ENCODE measurements around the gene IKZF5. TPM values are rescaled to one million over a fixed set of nuclear protein-coding genes. Genes with fewer than 3 reads are reported as not detected.

The IKZF5 gene
- 10 to 100 TPM in 4 of 9 donors, 1 to 10 TPM in 5; 5.0 to 16.5 (median 8.6) TPM for total RNA-seq
- polyA plus RNA-seq: 1 to 10 TPM; 5.8 to 5.9 TPM
- long read RNA-seq, donor 1, full-length matches to known transcripts: 4 of 8 reads
- long read RNA-seq, donor 1, partial matches to known transcripts: 1 of 8 reads
- long read RNA-seq, donor 1, other reads (novel, unspliced or antisense): 3 of 8 reads
- long read RNA-seq, donor 2, full-length matches to known transcripts: 4 of 12 reads
- long read RNA-seq, donor 2, partial matches to known transcripts: 0 of 12 reads
- long read RNA-seq, donor 2, other reads (novel, unspliced or antisense): 8 of 12 reads
- long read RNA-seq, donor 3, full-length matches to known transcripts: 8 of 13 reads
- long read RNA-seq, donor 3, partial matches to known transcripts: 0 of 13 reads
- long read RNA-seq, donor 3, other reads (novel, unspliced or antisense): 5 of 13 reads

- intact Hi-C loops (cut with DNase I): loop anchor here in 5 of 10 donors (1.0 to 10.0 kb wide), 5 partner anchors 28 to 149 kb away; partner anchors contain the start of genes BUB3 (in 4 of the 5) and PSTK (in 2 of the 5)
- Histone ChIP-seq H3K4me1 (peaks cover 0 to 53% (median 34%) of the 10 kb centered on the region in 12 donors), H3K4me3 (peak within 1 kb of the TSS; percentile 66 to 99 (median 90)), H3K27ac (peak within 1 kb of the TSS; percentile 69 to 95 (median 88)), H3K9me3 (no peaks in the 10 kb centered on the region), H3K36me3 (peaks cover 0 to 10% (median 0%) of the 10 kb centered on the region in 9 donors), H3K27me3 (no peaks in the 10 kb centered on the region)
- 0% methylated on average over 45 to 68 of the region's 68 CpGs for WGBS, 4 donors
- peak; percentile 97 to 99 (median 98) for ATAC-seq
- peak; percentile 96 to 98 (median 97) for DNase-seq
- TF ChIP-seq POLR2A (IDR thresholded peaks at IDR 0.05): peak; percentile 65 to 96
- TF ChIP-seq CTCF (IDR thresholded peaks at IDR 0.05): no peak
Observed at GRCh38 chr10:123008355-123009104, at the start of gene IKZF5, which contains the start of gene ACADSB. IKZF5 (minus strand) TSS chr10:123008795; CDS start chr10:122998625, 10,170 bp downstream. ACADSB (plus strand) TSS chr10:123009006; CDS start chr10:123009030, 24 bp downstream.

- no peak overlapping the region for H3K4me3 ChIP-seq
- TF ChIP-seq POLR2A (IDR thresholded peaks at IDR 0.05): no peak
- TF ChIP-seq CTCF (IDR thresholded peaks at IDR 0.05): no peak
- no peaks in the 10 kb centered on the region for H3K4me1 ChIP-seq
- ATAC-seq: no peak
- DNase-seq: no peak
- H3K36me3 ChIP-seq: peaks cover 0 to 38% (median 10%) of the 10 kb centered on the region in 9 donors
- intact Hi-C loops (cut with DNase I): no loop called here
- H3K9me3 ChIP-seq: no peaks in the 10 kb centered on the region
- H3K27me3 ChIP-seq: no peaks in the 10 kb centered on the region
- no peak overlapping the region for H3K27ac ChIP-seq
- WGBS, 4 donors: 94 to 97% (median 96%) methylated on average over 3 of the region's 3 CpGs
Observed at GRCh38 chr10:123057968-123058367, 49.4 kb upstream of the IKZF5 start.

- Histone ChIP-seq H3K27me3 (no peaks in the 10 kb centered on the region), H3K4me3 (no peak overlapping the region), H3K4me1 (no peaks in the 10 kb centered on the region), H3K9me3 (no peaks in the 10 kb centered on the region), H3K36me3 (peaks cover 0 to 93% (median 36%) of the 10 kb centered on the region in 9 donors), H3K27ac (no peak overlapping the region)
- intact Hi-C loops (cut with DNase I): loop anchor here in 1 of 10 donors (2.0 kb wide), 1 partner anchor 513 kb away; no protein-coding TSS in a partner anchor
- 85 to 90% (median 88%) methylated on average over 4 of the region's 4 CpGs for WGBS, 4 donors
- ATAC-seq (no peak), DNase-seq (no peak)
- TF ChIP-seq POLR2A (IDR thresholded peaks at IDR 0.05) (no peak), CTCF (IDR thresholded peaks at IDR 0.05) (no peak)
Observed at GRCh38 chr10:123045961-123046731, 37.6 kb upstream of the IKZF5 start.
